NCI-H187 (cell line): ENCODE measurements around the gene ARL15.
"Not testable (repeated sequence)": the region's sequence is repeated elsewhere in the genome, so short reads cannot be mapped to it uniquely, and the experiment has no call there.

Experiments used
- DNase-seq, 2 experiments: peaks; one replicate each; lab custom pipeline; 2025; lab: John Stamatoyannopoulos, UW

The ARL15 gene

DNA sequence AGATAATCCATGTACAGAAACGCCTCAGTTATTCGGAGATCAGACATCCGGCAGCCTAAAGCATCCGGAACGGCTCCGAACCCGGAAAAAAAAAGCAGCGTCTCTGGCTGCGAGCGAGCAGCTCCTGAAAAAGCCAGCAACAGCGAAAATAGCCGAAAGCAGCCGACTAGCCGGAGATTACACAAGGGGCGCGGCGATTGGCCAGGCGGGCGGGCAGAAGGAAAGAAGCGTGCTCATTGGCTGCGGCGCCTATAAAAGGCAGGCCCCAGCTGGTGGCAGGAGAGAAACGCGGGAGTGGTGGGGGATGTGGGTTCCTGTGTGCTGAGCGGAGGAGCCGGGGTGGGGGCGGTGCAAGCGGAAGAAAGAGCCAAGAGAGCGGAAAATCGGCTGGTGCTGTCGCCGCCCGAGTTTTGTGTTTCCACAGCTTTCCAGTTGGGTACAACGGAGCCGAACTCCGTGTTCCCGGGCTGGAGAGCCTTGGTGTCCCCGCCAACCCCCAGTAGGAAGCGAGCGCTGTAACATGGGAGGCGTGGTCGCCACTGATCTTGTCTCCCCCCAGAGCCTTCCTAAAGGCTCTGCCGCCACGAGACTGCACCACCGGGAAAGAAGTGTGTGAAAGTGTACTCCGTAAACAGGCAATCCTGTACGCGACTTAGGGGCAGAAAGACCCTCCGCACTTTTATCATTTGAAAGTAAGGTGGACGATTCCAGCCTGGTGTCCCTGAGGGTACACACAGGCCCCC is at the start of gene ARL15:
TSS of gene ARL15 (minus strand) at position 141 of the 743 bp plus-strand sequence.
- peak; percentile 97 to 98 for DNase-seq

DNA sequence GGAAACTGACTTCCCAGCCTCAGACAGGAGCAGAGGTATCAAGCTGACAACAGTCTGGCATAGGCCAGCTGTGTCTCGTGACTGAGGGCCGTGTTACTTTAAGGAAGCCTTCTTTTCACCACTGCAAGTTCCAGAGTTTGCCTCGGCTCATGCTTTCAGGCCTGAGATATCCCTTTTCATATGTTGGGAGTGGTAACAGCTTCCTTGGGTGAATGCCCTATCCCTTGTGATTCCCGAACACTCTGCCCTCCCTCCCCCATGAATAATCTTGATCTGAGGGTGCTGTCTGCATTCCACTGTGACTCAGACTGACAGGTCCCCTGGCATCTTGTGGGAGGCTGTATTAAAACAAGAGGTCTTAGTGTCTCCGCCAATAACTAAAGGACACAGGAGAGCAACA is 49.7 kb upstream of the ARL15 start:
- no peak for DNase-seq

DNA sequence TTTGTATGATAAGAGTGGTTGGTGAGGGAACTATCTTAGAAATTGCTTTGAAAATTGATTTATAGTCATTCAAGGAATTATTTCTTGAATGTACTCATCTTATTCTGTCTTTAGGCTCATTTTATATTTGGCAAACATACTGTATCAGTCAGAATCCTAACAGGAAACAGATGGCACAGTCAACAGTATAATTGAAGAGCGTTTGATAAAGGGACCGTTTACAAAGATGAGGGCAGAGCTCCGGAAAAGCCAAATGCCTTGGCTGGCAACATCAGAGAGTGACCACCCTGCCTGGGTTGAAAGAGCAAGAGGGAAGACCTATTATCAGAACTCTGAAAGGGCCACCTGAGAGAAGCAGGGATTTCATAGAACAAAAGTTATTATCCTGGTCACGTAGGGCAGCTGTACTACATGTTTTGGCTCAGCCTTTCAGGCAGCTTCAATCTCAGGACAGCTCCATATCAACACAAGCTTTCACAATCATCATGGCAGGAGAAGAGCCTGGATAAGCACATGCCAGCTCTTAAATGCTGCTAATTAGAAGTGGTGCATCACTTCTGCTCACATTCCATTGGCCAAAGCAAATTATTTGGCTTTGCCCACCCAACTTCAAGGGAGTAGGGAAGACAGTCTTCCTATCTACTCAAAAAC is 47.2 kb upstream of the ARL15 start:
- DNase-seq: no peak

DNA sequence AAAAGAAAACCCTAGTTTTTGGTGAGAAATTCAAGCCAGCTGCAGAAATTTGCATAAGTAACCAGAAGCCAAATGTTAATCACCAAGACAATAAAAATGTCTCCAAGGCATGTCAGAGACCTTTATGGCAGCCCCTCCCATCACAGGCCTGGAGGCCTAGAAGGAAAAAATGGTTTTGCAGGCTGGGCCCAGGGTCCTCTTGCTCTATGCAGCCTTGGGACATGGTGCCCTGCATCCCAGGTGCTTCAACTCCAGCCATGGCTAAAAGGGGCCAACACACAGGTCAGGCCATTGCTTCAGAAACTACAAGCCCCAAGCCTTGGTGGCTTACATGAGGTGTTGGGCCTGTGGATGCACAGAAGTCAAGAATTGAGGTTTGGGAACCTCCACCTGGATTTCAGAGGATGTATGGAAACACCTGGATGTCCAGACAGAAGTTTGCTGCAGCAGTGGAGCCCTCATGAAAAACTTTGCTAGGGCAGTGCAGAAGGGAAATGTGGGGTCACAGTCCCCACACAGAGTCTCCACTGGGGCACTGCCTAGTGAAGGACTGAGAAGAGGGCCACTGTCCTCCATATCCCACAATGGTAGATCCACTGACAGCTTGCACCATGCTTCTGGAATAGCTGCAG is 43.7 kb upstream of the ARL15 start:
- not testable (repeated sequence) for DNase-seq

DNA sequence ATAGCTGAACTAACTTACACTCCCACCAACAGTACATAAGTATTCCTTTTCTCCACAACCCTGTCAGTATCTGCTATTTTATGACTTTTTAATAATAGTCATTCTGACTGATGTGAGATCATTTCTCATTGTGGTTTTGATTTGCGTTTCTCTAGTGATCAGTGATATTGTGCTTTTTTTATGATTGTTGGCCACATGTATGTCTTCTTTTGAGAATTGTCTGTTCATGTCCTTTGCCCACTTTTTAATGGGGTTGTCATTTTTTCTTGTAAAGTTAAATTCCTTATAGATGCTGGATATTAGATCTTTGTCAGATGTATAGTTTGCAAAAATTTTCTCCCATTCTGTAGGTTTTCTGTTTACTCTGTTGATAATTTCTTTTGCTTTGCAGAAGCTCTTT is 42.2 kb upstream of the ARL15 start:
- DNase-seq: not testable (repeated sequence)

DNA sequence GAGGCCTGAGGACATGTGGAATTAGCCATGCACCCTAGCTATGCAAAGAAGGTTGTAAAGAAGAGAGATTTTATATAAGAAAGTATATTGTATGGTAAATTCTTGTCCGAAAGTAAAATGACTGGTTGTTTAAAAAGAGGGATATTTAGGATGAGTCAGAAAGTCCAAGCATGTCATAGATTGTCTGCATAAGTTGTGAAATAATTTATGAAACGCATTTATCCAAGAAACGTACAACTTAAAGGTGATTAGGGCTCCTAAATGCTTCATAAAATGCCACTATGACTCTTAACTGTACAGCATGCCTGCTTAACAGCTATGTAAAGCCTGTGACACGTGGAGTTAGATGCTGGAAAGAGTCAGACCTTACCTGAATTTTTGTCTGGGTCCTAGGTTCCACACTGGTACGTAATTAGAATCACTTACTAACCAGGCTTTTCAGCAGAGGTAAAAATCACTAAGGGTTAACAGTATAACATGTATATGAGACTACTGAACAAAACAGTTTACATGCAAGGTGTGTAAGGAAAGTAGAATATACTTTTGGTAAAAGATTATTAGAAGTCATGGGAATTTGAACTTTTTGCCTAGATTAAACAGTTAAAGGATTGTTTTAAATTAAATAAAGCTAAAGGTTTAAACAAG is 37.0 kb upstream of the ARL15 start:
- DNase-seq: no peak

DNA sequence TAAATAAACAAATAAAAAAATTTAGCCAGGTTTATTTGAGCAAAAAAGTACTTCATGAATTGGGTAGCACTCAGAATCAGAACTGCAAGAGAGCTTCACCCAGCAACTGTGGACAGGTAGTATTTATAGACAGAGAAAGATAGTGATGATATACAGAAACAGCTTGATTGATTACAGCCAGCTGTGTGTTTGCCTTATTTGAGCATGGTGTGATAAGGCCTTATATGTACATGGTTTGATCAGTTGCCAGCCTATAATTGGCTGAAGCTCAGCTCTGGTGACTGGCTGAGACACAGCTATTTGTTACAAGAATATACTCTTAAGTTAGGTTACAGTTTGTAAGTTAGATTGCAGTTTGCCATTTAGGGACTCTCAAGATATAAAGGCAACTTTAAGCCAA is 34.3 kb upstream of the ARL15 start:
- DNase-seq: no peak

DNA sequence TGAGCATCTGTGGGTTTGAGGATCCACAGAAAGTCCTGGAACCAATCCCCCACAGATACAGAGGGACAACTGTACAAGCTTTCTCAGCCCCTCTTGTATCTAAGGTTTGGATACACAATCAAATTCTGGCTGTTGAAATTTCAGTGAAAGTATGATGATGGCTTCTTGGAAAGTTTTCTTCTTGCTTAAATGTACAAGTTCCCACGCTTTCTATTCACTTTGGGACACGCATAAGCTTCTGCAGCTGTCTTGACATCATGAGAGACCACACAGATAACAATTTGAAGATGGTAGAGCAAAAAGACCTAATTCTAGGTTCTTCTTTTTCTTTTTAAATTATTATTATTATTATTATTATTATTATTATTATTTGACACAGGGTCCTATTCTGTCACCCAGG is 31.6 kb upstream of the ARL15 start:
- no peak for DNase-seq

DNA sequence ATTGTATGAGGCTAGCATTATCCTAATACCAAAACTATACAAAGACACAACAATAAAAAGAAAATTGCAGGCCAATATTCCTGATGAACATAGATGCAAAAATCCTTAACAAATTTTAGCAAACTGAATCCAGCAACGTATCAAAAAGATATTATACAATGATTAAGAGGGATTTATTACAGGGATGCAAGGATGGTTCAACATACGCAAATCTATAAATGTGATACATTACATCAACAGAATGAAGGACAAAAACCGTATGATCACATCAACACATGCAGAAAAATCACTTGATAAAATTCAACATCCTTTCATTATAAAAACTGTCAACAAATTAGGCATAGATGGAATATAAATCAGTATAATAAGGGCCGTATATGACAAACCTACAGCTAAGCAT is 27.1 kb upstream of the ARL15 start:
- no peak for DNase-seq

DNA sequence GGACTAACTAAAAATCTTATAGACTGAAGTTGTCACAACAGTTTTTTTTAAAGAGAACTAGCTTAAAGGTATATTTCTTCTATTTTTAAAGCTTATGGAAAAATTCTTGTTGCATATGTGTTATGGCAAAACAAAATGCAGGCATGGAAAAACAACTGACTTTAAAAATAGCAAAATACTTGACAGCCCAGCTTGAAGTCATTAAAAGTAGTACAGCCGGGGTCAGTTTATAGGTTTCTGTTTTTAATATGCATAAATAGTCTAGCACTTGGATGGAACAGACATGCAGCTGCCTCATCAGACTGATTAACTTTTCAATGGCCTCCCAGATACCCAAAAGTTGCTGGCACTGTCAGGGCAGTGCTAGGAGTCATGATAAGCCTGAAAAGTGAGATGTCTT is 22.3 kb upstream of the ARL15 start:
- DNase-seq: no peak

DNA sequence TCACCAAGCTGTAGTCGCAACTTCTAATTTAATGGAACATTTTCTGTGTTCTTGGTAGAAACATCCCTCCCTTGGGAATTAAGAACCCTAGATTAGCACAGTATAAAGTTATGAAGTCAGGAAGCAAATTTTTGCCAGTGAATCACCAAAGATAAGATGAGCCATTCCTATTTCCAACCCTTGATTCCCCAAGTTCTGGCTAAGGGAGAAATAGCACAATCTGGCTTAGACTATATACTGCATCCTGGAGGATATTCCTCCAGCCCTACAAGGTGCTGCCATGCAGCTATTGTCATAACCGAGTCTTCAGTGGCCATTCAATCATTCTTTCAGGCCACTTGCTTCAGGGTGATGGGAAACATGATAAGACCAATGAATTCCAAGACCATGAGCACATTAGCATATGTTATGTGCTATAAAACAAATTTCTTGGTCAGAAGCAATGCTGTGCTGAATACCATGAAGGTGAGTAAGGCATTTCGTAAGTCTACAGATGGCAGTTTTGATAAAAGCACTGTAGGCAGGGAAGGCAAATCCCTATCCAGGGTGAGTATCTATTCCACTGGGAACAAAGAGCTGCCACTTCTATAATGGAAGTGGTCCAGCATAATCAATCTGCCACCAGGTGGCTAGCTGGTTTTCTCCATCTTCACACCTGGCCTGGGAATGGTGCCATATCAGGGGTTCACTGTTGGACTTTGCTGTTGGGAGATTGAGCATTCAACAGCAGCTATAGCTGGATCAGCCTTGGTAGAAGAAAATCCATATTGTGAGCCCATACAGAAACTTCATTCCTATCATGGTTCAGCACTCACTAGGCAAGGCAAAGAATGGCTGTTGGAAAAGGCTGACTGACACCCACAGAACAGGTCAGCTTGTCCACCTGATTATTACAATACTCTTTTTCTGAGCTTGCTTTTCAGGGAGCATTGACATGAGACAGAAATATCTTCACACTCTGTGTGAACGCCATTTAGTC is 19.6 kb upstream of the ARL15 start:
- DNase-seq: no peak

DNA sequence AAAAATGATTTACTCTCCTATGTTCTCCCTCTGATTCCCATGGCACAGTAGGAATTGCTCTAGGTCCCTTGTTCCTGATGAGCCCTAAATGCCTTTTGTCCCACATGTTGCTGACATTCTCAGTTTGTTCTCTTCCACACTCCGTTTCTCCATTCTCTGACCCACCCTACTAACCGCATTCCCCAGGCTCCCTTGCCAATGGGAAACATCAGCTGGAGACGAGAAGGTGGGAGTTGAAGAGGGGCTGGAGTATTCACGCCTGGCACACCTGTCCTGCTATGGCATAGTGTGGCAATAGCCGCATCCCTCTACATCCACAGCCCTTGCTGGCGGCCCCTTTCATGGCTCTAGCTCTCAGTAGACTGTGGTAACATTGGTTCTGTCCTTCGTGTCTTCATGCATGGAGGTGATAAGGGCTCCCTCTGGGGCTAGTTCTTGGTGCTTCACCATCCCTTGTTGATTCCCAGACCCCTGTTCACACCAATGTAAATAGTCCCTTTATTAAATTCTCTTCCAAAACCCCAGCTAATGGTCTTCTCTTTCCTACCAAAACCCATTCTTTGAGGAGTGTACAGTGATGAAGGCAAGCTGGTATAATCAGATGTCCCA is 16.4 kb upstream of the ARL15 start:
- no peak for DNase-seq

DNA sequence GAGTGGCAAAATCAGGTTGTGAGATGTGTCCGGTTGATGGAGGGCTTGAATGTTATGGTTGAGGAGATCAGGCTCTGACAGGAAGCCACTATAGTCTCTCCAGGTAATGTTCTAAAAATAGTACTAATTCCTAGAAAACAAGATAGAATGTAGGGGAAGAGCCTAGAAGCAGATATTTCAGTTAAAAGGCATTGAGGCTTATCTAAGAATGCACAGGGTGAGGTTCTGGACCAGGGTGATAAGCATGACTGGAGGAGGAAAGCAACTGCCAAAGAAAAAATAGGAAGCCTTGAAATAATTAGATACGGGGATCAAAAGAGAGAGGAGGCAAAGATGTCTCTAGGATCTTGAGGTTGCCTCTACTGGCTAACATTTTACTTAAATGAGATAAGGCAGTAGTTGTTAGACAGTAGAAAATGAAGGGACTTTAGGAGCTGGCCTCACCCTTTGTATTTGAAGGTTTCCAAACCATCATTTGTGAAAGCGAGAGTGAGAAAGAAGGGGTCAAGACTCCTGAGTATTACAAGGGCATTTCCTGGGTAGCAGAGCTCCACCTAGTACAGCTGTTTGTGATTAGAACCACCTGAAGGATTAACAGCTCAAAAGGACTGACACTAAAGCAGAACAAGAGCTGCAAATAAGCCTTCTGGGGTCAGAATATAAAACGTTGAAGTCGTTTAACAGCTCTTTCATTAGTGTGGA is 15.4 kb upstream of the ARL15 start:
- DNase-seq: no peak

DNA sequence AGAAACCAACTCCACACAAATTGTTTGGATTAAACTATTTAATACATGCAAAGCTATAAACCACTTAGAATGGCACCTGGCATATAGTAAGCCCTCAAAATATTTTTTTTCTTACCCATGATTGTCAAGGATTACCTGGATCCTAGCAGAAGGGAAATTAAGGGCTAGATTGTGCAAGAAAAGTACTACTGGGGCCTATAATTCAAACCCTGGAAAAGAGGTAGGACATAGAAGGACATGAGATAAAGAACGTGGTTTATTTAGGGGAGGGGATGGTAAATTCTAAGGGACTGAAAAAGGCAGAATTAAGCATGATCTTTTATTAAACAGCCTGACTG is 14.9 kb upstream of the ARL15 start:
- DNase-seq: no peak

DNA sequence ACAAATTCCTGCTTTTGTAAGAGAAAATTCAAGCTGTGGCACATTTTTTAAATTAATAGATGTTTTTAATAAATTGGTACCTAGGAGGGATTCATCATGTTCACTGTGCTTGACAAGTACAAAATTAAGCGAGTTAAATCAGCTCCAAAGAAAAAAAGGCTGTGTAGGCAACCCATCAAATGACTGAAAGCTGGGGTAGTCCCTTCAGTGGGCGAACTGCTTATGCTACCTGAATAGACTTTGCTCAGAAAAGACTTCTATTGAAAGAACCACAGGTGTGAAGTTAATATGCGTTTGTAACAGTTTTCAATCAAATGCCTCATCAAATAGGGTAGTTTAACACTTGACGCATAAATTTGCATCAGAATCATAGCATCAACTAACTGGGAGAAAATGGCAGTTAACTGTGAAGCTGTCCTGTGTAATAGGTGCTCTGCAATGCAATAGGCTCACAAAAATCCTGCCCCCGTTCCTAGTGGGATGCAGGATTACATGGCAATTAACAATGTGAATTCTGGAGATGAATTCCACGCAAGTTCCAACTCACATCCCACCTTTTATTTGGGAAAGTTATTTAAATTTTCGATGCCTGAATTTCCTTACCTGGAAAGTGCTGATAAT is 14.4 kb upstream of the ARL15 start:
- no peak for DNase-seq

DNA sequence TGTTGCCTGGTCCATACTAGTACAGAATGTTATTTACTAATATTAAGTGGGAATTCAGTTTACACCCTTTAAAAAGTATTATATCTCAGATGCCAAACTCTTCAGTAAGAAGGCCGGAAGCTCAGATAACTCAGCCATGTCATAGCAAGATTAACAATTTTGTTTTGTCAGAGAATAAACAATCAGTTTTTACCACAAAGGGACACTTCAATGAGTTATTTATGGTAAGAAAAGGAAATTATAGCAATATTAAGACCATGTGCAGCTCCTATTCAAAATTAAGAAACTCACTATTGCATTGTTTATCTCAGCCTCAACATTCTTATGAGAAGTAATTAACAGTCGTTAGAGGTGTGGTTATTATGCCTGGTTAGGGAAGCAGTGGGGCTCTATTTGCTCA is 13.1 kb upstream of the ARL15 start:
- DNase-seq: no peak

DNA sequence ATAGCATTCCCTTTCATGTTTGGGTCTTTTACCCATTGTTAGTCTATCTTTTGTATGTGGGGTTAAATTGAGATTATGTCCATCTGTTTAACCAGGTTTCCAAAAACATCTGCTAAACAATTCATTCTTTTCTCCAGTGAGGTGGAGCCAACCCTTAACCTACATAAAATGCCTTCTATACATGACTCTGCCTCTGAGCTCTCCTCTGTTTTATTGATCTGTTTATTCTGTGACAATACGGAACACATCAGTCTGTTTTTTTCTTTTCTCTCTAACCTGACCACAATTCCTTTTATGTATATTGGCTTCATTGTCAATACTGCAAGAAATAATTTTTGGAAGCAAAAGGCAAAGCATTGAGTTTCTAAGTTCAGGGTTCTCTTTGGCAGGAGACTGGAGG is 9.9 kb upstream of the ARL15 start:
- no peak for DNase-seq

DNA sequence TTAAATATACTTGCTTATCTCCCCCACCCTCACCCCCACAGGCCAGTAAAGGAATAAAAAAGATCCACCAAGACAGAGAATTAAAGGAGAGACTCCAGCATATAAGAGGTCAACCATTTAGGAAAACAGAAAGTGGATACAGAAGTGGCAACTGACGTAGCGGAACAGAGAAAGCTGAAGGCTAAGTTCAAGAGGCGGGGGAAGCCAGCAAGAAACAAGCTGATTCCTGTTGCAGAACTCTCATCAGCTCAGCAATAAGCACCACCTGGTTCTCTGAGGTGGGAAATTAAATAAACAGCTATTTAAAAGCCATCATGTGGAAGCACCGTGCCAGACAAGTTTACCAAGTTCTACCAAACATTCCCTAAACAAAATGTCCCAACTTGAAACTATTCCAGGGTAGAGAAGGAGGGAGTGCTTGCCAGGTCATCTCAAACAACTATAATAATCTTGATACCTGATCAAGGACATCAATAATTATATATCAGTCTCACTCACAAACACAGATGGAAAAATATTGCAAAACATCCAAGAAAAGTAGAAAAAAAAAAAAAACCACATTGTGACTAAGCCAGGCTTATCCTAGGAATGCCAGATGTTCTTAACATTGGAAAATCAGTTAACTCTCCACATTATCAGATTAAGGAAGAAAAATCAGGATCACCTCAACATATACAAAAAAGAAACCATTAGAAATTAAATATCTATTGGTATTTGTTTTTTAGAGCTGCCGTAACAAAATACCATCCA is 7.3 kb upstream of the ARL15 start:
- DNase-seq: no peak

DNA sequence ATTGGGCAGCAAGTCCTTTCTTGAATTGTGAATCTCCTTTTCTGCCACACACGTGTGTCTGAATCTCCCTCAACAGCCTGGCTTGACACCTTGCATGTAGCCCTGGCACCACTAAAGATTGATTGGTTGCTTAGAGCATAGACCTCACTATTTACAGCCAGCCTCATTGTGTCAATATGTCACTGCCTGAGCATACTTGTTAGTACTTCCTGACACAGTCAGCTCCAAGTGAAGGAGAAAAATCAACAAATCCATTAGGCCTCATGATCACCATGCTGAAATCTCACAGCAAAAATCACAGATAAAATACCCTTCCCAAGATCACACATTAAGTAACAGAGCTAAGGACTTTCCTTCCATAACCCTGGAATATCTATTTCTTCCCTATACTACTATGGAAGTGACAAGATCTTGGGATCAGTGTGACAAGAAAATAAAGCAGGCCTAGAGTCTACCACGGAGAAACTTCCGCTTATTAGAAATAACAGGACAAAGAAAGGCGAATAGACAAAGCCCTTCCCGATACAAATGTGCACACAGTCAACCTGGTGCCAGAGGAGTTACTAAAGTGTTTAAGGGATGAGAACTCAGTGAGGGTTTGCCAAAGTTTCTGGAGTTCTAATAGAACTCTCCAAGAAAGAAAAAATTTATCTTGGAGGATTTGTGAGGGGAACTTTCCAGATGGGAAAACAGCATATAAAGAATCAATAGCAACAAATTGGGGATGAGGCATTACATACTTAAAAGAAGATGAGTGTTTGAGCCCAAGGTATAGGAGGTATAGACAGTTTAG is 5.6 kb upstream of the ARL15 start:
- DNase-seq: no peak
